Cardiac fibroblast (primary cell): ENCODE data around the gene MCM3AP.
A peak's percentile ranks its signal among the peaks of the same experiment; 100 is the strongest.
"Not testable (repeated sequence)": the region's sequence is repeated elsewhere in the genome, so short reads cannot be mapped to it uniquely, and the experiment has no call there.

ENCODE experiments used
- DNase-seq, 2 donors: peaks; one replicate each; pipeline versions ENCODE4 v3.0.0 to v3.0.0-alpha.2; 2010; ENCODE audit warnings: low read depth in 2 of 2
- H3K4me3 ChIP-seq, 2 donors: replicated peaks in 1 of 2; 1 replicate in 1 of 2; 2 replicates in 1 of 2; pipeline ENCODE4 v1.5.1; 2011; ENCODE audit warnings: low read depth in 2 of 2, low read length in 2 of 2, mild to moderate bottlenecking in 2 of 2, moderate library complexity in 1 of 2
- TF ChIP-seq, protein P1 (sequence below): IDR thresholded peaks from one replicate; pipeline ENCODE4 v1.5.1; 2011; ENCODE audit warnings: low read depth, mild to moderate bottlenecking, low read length, inconsistent platforms

The MCM3AP gene

DNA sequence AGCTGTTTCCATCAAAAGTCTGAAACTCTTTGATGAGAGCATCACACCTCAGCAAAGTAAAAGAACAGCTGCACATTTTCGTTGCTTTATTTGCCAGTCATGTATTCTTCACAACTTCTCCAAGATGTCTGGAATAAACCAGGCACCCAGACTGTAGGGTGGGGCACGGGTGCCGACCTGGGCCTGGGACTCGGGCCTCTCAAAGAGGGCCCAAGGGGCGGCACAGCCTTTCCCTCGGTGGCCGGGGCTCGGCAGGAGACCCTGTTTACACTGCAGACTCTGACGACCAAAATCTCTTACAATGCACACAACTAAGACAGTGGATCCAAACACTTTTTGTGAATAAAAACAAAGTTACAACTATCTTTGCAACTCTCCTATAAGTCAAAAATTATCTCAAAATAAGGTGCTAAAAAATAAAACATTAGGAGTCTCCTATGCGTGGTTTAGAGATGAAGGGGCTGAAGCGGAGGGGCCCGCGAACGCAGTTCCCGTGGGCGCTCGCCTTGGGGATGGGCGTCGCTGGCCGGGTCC is 57.5 kb downstream of the MCM3AP start:
- peak overlapping the region; percentile 76 to 91 for H3K4me3 ChIP-seq
- DNase-seq = no peak
- TF ChIP-seq, protein P1, sequence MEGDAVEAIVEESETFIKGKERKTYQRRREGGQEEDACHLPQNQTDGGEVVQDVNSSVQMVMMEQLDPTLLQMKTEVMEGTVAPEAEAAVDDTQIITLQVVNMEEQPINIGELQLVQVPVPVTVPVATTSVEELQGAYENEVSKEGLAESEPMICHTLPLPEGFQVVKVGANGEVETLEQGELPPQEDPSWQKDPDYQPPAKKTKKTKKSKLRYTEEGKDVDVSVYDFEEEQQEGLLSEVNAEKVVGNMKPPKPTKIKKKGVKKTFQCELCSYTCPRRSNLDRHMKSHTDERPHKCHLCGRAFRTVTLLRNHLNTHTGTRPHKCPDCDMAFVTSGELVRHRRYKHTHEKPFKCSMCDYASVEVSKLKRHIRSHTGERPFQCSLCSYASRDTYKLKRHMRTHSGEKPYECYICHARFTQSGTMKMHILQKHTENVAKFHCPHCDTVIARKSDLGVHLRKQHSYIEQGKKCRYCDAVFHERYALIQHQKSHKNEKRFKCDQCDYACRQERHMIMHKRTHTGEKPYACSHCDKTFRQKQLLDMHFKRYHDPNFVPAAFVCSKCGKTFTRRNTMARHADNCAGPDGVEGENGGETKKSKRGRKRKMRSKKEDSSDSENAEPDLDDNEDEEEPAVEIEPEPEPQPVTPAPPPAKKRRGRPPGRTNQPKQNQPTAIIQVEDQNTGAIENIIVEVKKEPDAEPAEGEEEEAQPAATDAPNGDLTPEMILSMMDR = no peak

DNA sequence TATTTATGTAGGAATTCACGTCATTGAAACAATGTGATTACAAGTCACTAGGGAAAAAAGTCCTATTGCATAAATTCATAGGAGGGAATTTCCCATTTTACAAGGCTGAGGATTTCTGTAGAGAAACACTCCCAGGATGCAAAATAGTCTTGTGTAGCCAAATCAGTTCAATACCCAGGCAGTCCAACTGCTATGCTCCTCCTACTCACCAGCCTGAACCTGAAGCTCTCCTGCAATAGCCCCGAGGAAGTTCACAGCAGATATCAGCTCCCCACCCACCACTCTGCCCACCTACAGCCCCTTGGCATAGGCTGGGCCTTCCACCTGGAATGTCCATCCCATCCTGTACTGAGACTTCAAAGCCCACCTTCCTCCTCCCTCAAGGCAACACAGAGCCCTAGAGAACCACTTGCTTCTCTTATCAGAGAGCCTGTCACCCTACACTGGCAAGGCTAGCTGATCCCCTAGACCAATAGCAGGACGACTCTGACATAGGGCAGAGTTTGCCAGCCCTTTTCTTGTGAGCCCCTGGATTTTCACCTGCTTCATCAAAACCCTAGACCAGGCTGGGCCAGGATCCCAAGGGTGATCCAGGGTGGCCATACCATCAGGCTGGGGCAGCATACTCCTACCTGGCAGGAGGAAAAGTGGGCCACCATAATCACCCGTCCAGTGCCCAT is 58.4 kb downstream of the MCM3AP start:
- peak; percentile 79 to 91 for DNase-seq
- TF ChIP-seq, protein P1 = no peak
- peak overlapping the region; percentile 76 to 91 for H3K4me3 ChIP-seq

DNA sequence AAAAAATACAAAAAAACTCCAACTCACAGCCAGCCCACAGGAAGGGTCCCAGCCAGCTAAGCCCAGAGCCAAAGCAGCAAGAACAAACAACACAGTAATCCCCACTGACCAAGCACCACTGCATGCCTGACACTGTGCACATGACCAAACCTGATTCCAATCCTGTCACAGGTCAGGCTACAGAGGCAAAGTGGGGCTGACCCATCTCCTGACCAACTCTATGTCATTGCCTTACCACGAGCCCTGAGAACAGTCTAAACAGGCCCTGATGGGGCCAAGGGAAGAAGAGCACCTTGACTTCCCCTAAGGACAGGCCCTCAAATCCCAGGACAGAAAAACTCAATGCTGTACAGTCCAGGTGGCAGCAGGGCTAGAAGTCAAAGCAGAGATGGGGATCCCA is 59.3 kb downstream of the MCM3AP start:
- H3K4me3 ChIP-seq = peak overlapping the region; percentile 25 to 76
- peak; percentile 19 to 34 for DNase-seq
- TF ChIP-seq, protein P1 = no peak

DNA sequence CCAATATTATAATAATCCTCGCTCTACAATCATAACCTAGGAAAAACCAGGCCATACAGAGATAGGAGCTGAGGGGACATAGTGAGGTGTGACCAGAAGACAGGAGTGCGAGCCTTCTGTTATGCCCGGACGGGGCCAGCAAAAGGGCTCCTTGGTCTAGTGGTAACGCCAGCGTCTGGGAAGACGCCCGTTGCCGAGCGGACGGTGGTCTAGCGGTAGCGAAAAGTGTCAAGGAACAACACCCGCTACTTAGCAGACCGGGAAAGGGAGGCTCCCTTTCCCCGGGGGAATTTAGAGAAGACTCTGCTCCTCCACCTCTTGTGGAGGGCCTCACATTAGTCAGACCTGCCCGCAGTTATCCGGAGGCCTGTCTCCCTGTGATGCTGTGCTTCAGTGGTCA is 61.8 kb downstream of the MCM3AP start:
- not testable (repeated sequence) for H3K4me3 ChIP-seq, DNase-seq

DNA sequence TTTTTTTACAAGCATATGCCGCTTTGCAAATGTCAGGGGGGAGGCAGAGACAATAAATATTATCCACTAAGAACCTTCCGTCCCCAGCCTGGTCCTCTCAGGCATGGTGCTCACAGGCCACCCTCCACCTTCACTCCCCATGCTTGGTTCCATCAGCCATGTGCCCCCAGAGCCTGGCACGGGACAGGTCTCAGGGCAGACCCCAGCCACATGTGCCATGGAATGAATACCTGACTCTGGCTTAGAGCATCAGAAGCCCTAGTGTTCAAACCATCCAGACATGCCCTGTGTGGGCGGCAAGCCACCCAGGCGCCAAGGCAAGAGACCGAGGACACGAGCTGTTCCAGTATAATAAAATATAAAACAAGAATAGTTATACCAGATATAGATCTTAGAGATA is 62.2 kb downstream of the MCM3AP start:
- DNase-seq = no peak
- H3K4me3 ChIP-seq = no peak overlapping the region
- TF ChIP-seq, protein P1 = no peak

DNA sequence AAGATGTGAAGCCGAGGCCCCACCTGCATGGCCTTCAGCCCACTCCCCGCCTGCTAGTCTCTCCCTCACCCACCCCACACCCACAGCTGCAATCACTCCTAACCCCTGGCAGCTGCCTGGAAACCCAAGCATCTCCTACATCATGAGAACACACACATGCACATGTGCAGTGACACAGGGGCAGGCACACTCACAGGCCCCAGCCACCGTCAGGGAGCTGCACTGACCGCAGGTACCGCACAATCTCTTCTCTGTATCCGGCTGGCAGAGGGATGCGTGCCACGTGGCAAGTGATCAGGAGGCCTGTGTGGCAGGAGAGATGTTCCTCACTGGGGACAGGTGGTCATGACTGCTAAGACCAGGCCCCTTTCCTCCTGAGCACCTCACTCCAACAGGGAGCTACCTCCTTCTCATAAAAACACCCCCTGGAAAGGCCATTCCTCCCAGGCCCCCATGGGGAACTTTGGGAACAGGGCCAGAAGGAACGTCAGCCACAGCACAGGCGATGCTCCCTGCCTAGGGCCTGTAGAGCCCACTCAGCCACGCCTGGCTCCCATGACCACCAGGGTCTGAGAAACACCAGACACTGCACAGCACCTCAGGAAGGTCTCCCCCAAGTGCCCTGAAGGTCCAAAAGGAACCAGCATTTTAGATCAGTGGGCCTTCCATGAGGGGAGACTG is 62.8 kb downstream of the MCM3AP start:
- TF ChIP-seq, protein P1 = no peak
- H3K4me3 ChIP-seq = no peak overlapping the region
- DNase-seq = no peak

DNA sequence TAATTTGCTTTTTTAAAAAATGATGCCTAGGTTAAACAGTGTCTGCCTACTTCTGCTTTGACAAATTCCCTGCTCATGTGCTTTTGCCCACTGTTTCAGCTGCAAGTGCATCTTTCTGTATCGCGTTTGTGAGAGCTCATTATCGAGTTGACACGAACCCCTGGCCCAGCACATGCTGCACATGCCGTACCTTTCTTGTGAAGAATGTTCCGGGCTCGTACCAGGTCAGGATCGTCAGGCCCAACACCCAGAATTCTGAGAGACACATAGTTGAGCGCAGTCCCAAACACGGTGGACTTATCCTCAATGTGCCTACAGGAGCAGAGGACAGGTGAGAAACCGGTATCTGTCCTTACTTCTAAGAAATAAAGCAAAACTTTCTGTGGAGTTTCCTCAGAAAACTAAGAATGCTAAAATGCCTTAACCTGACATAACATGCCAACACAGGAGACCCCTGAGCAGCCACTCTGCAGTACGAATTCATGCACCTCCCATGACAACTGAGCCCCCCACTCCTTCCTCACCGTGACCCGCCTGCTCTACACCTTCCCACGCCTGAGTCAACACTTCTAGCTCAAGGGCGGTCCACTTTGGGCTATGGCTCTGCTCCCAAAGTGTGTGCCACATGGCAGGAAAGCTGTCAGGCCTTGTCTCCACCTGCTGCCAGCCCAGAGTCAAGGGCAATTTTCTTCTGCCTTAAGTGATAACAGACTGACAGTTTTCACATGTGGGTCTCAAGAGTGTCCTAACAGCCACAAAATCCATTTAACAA is 63.6 kb downstream of the MCM3AP start:
- H3K4me3 ChIP-seq = no peak overlapping the region
- TF ChIP-seq, protein P1 = no peak
- no peak for DNase-seq
